Heart left ventricle (tissue), 13 donors: ENCODE data around the gene NUP160.

ENCODE experiments used
- CTCF ChIP-seq, 12 donors: fragments of 200-600 bp; sonication (generic) in 4 of 12; IDR thresholded peaks; one replicate each; pipeline versions ENCODE4 v1.5.0 to v1.8.0; 2018 to 2022; ENCODE audit warnings: antibody characterized with exemption in 12 of 12, mild to moderate bottlenecking in 5 of 12
- POLR2A ChIP-seq, 2 donors: fragments of 450-650 bp; IDR thresholded peaks; one replicate each; pipeline ENCODE4 v1.6.1; 2017; ENCODE audit warnings: antibody characterized with exemption in 2 of 2, mild to moderate bottlenecking in 2 of 2, moderate library complexity in 2 of 2
- donor health status: ischemic (EF 13 %, LVEDD 7.1; RV severe dilation, severe dysfunction).
- donor health status: DM: no; HTN: yes; CAD: no.
- donor health status: DM: no; HTN: no; CAD: no.
- donor health status: ischemic (EF 25% LVEDD 6.9; RV normal size, moderate dysfunction).
- donor health status: ischemic (EF 25% LVEDD 5.7; RV mildly dilated, moderate dysfunction).
- donor health status: ischemic (EF 35%, LVEDD 5.7; RV mildly dilated, moderate dysfunction).
- donor health status: nonischemic (EF 11% LVEDD 7.7; RV severe dilation, severe dysfunction).
- donor health status: DM: yes; HTN: yes; CAD: no.
- donor health status: PGD.
- donor health status: ischemic (EF 29% LVEDD 5.4; RV normal size, mild dysfunction).
- donor health status: nonischemic (EF 23%, LVEDD 6.1; RV moderate dilation, normal function).

- TF ChIP-seq CTCF (IDR thresholded peaks at IDR 0.05), result no peak
- no peak for TF ChIP-seq POLR2A (IDR thresholded peaks at IDR 0.05)
These were observed 46.9 kb upstream of the NUP160 start for GRCh38 chr11:47895035-47895434.
